HEK293 (cell line): Measurements from ENCODE around the gene CELF4.

Experiments
- ZNF660 ChIP-seq: fragments of 450-650 bp; IDR thresholded peaks from 2 replicates; pipeline ENCODE4 v1.5.1; 2018; ENCODE audit warnings: missing biosample characterization, mild to moderate bottlenecking, missing genetic modification characterization
- TF ChIP-seq, protein P1 (sequence below): fragments of 450-650 bp; formaldehyde crosslinking; IDR thresholded peaks from 2 replicates; pipeline ENCODE4 v1.5.1; 2016; ENCODE audit warnings: missing biosample characterization, missing genetic modification characterization

DNA sequence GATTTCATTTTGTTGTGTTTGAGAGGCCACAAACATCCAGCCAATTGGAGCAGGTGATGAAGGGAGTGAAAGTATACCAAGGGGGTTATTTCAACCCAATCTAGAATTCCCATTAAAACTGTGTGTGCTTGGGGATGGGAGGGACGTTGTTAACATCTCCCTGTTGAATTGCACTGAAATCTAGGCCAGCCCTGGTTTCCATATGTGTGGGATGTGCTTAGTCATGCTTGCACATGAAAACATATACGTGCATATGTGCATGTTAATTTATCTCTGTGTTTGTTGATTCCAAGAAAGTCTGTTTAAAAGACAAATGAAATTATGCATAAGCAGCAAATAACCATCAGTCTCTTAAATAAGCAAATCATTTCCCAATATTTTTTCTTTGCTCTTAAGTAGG, 5.6 kb downstream of the CELF4 start:
- TF ChIP-seq, protein P1, sequence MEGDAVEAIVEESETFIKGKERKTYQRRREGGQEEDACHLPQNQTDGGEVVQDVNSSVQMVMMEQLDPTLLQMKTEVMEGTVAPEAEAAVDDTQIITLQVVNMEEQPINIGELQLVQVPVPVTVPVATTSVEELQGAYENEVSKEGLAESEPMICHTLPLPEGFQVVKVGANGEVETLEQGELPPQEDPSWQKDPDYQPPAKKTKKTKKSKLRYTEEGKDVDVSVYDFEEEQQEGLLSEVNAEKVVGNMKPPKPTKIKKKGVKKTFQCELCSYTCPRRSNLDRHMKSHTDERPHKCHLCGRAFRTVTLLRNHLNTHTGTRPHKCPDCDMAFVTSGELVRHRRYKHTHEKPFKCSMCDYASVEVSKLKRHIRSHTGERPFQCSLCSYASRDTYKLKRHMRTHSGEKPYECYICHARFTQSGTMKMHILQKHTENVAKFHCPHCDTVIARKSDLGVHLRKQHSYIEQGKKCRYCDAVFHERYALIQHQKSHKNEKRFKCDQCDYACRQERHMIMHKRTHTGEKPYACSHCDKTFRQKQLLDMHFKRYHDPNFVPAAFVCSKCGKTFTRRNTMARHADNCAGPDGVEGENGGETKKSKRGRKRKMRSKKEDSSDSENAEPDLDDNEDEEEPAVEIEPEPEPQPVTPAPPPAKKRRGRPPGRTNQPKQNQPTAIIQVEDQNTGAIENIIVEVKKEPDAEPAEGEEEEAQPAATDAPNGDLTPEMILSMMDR (tag by site-specific recombination), result no peak
- TF ChIP-seq ZNF660 (tag by site-specific recombination), result no peak
